Islet precursor cell (in vitro differentiated cells): ENCODE data around the gene ADGRV1.
"Not testable (repeated sequence)": the region's sequence is repeated elsewhere in the genome, so short reads cannot be mapped to it uniquely, and the experiment has no call there.

Experiments
- DNase-seq: peaks from one replicate; pipeline ENCODE4 v3.0.0-alpha.2; 2018

ADGRV1 gene

GRCh38 chr5:91038180-91038808 lies 479.7 kb downstream of the ADGRV1 start:
- DNase-seq, result no peak

GRCh38 chr5:91041132-91041531 lies 482.5 kb downstream of the ADGRV1 start:
- not testable (repeated sequence) for DNase-seq

GRCh38 chr5:91042247-91042935 lies 483.8 kb downstream of the ADGRV1 start:
- no peak for DNase-seq

DNA sequence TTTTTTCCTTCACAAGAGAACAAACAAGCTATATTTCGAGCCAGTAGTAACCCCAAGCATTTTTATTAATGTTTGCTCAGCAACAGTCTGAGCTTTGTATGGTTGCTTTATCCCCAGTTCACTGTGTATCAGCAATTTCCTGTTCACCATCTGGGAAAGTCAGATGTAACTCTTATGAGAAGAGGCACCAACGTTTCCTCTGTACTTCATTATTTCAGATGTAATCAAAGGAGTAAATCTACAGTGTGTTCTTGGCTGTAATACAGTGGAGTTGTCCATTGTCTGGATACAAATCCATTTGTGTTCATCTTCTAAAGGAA lies 484.3 kb downstream of the ADGRV1 start:
- DNase-seq, result no peak

- no peak for DNase-seq
Observed at GRCh38 chr5:91048073-91048472, 489.5 kb downstream of the ADGRV1 start.

DNA sequence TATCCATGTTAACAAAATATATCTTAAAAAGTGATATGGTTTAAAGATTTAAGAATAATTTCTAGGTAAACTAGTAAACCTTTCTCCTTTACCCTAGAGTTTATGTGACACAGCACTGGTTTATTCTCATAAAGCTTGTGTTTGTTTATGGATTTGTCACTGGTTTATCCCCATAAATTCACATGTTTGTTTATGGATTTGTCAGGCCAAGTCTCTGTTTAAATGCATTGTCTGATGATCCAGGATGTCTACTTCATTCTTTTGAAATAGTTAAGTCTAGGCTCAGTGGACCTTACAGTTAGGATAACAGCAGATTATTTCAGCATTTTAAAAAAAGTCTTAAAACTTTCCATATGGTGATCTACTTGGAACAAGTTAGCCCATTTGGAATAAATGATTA lies 490.5 kb downstream of the ADGRV1 start:
- no peak for DNase-seq

- no peak for DNase-seq
Observed at GRCh38 chr5:91049800-91050199, 491.2 kb downstream of the ADGRV1 start.

DNA sequence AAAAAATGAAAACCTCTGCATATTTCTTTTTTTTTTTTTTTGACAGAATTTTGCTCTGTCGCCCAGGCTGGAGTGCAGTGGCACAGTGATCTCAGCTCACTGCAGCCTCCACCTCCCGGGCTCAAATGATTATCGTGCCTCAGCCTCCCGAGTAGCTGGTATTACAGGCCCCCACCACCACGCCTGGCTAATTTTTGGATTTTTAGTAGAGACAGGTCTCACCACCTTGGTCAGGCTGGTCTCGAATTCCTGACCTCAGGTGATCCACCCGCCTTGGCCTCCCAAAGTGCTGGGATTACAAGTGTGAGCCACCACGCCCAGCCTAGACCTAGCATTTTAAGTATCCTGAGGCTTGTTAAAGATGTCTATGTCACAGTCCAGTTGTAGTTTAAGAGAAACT lies 493.8 kb downstream of the ADGRV1 start:
- not testable (repeated sequence) for DNase-seq

GRCh38 chr5:91052977-91053740 lies 494.6 kb downstream of the ADGRV1 start:
- no peak for DNase-seq

DNA sequence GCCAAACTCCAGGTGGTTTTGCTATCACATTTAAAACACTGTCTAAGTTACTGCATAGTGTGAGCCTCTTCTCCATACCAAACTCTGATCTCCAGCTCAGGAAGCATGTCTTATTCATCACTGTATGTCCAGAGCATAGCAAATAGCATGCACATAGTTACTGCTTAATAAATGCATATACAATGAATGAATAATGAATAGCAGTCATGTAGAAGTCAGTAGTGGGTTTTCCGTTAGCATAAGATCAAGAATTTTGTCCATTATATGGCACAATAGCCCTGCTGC lies 495.1 kb downstream of the ADGRV1 start:
- no peak for DNase-seq

GRCh38 chr5:91058155-91058554 lies 499.6 kb downstream of the ADGRV1 start:
- no peak for DNase-seq

GRCh38 chr5:91058575-91058974 lies 500.0 kb downstream of the ADGRV1 start:
- peak; percentile 56 for DNase-seq

- no peak for DNase-seq
Observed at GRCh38 chr5:91059409-91059808, 500.8 kb downstream of the ADGRV1 start.

DNA sequence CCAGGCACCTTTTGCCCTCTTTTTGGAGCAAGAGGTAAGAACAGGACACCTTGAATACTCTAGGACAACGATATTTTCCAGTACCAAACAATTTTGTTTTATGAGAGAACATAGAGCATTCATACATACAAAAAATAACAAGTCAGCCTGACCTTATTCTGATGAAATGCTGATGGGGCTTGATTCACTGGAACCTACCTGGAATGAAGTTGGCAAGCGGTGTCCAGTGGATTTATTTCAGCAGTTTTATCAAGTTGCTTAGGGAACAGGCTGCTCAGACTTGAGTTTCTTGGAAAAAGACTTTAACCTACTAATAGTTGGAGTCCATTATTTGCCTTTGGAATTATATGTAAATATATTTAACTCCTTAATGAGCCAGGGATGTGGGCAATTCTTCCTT lies 502.5 kb downstream of the ADGRV1 start:
- no peak for DNase-seq

DNA sequence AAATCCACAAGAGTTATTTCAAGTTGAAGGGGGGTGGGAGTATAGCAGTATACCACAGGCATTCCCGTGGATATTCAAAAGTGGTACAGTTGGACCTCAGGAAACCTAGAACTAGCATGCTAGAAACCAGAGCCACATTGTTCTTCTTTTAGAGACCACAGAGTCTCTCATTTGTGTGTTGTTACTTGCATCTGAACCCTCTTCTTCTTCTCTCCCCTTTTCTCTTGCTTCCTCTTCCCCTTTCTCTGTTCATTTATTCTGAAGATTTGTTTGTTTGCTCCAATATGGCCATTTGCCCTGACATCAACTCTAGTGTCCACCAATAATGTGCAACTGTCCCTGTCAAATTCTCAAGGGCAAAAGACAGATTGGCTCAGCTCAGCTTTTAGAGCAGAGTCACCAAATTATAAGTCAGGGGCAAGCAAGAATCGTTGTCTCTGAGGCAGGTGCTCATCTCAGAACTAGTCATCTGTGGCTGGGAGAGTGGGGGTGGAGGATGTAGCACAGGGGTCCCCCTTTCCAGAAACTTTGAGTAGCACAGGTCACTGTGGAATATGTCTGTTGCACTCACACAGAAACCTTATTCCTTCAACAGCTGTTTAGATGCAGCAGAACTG lies 503.5 kb downstream of the ADGRV1 start:
- DNase-seq, result no peak

- DNase-seq, result not testable (repeated sequence)
Observed at GRCh38 chr5:91063098-91063690, 504.6 kb downstream of the ADGRV1 start.

DNA sequence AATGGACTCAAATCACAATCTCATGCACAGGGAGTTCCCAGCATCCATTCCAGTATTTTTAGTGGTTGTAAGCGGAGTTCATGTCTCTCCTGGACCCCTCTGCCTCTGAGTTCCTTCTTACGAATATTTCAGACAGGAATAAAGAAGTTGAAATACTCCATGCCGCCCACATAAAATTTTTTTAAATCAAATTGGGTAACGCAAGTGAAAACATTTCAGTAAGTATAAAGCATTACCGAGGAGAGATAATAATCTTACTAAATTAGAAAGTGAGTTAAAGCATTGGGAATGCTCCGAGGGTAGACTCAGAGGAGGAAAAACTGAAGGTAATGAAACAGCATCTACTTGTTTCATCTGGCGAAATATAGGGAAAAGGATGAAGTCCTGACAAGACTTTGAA lies 506.9 kb downstream of the ADGRV1 start:
- DNase-seq, result no peak

- no peak for DNase-seq
Observed at GRCh38 chr5:91069364-91069763, 510.8 kb downstream of the ADGRV1 start.

DNA sequence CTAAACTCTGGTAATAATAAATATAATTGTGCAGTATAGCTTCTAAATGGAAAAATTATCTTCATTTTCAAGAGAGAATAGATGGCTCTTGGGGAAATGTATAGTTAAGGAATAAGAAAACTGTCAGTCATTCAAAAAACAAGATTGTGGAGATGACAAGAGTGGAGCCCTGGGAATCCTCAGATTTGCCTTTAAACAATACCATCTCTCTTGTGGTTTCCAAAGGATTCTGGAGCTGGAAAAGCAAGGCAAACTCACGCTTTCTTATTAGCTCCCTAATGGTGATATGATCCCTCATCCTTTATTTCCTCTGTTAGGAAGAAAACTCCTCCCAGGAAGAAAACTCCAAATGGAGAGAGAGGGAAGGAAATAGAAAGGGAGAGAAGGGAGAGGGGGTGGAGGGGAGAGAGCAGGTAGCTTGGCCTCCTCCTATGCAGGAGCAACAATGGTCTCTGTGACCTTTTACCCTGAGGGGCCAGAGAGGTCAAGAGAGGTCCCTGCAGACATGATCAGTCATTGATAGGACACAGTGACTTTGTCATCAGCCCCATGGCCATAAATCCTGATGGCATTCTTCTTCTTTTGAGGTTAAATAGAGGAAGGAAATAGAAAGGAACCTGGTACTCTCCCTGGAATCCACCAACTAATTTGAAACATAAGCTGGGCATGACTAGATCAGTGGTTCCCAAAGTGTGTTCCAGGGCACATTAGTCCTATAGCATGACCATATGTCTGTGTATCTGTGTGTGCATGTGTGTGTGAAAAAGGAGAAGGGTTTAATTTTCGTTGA lies 512.4 kb downstream of the ADGRV1 start:
- peak; percentile 62 for DNase-seq

GRCh38 chr5:91072881-91073280 lies 514.3 kb downstream of the ADGRV1 start:
- DNase-seq, result no peak

DNA sequence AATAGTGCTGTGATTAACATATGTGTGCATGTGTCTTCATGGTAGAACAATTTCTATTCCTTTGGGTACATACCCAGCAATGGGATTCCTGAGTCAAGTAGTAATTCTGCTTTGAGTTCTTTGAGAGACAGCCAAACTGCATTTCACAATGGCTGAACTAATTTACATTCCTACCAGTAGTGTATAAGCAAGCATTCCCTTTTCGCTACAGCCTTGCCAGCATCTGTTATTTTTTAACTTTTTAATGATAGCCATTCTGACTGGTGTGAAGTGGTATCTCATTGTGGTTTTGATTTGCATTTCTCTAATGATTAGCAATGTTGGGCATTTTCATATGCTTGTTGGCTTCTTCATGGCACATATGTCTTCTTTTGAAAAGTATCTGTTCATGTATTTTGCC lies 516.0 kb downstream of the ADGRV1 start:
- DNase-seq, result no peak

- DNase-seq, result no peak
Observed at GRCh38 chr5:91076138-91076537, 517.5 kb downstream of the ADGRV1 start.

GRCh38 chr5:91077623-91078022 lies 519.0 kb downstream of the ADGRV1 start:
- no peak for DNase-seq
